NCI-H1105 (cell line): Measurements from ENCODE around the gene SLC25A12.
"Not testable (repeated sequence)": the region's sequence is repeated elsewhere in the genome, so short reads cannot be mapped to it uniquely, and the experiment has no call there.

Experiments
- DNase-seq: peaks from one replicate; lab custom pipeline; 2025; lab: John Stamatoyannopoulos, UW

SLC25A12 gene, protein sequence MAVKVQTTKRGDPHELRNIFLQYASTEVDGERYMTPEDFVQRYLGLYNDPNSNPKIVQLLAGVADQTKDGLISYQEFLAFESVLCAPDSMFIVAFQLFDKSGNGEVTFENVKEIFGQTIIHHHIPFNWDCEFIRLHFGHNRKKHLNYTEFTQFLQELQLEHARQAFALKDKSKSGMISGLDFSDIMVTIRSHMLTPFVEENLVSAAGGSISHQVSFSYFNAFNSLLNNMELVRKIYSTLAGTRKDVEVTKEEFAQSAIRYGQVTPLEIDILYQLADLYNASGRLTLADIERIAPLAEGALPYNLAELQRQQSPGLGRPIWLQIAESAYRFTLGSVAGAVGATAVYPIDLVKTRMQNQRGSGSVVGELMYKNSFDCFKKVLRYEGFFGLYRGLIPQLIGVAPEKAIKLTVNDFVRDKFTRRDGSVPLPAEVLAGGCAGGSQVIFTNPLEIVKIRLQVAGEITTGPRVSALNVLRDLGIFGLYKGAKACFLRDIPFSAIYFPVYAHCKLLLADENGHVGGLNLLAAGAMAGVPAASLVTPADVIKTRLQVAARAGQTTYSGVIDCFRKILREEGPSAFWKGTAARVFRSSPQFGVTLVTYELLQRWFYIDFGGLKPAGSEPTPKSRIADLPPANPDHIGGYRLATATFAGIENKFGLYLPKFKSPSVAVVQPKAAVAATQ

DNA sequence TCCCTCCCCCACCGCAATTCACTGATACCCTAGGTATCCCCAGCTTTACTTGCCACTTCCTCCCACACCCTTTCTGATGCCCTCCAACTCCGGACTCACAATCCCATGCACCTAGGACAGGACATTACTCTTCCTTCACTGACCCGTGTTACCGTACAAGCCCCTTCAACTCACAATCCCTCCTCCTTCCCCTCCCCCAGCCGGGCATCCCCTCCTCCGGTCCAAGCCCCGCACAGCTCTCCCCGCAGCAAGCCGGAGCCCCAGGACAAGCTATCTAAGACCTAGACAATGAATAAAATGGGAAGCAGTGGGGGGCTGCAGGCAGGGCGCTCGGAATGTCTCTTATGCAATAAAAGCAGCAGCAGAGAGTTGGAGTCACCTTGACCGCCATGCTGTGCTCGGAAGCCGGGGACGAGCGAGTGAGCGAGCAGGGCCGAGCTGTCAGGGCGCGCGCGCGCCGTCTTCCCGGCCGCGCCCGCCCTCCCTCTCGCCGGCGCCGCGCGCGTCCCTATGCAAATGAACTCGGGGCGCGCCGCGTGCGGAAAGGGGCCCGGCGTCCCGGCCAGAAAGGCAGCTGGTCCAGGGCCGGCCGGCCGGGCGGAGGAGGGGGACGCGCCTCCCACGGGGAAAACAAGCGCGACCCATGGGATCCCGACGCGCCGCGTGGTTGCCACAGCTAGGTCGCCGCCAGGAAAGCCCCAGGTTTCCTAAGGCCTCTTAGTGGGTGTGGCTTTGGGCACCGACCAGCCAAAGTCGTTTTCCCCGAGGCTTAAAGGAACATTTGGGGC is at the start of gene SLC25A12:
TSS of gene SLC25A12 (minus strand) at position 421 of the 788 bp plus-strand sequence. CDS start at position 391, 30 bp downstream.
- peak; percentile 81 for DNase-seq

DNA sequence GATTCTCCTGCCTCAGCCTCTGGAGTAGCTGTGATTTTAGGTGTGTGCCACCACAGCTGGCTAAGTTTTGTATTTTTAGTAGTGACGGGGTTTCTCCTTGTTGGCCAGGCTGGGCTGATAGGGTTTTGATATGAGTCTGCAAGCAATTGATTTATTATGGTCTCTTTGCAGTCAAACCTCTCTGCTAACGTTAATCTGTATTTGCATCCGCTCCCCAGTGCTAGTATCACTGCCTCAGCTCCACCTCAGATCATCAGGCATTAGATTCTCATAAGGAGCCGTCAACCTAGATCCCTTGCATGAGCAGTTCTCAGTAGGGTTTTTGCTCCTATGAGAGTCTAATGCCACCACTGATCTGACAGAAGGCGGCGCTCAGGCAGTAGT is 47.3 kb upstream of the SLC25A12 start:
- no peak for DNase-seq

DNA sequence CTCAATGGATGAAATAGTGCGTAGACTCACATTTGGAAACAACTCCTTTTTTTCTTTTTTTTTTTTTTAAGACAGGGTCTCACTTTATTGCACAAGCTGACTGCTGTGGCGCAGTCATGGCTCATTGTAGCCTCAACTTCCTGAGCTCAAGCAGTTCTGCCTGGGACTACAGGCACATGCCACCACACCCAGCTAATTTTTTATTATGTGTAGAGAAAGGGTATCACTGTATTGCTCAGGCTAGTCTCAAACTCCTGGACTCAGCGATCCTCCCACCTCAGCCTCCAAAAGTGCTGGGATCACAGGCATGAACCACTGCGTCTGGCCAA is 45.7 kb upstream of the SLC25A12 start:
- no peak for DNase-seq

DNA sequence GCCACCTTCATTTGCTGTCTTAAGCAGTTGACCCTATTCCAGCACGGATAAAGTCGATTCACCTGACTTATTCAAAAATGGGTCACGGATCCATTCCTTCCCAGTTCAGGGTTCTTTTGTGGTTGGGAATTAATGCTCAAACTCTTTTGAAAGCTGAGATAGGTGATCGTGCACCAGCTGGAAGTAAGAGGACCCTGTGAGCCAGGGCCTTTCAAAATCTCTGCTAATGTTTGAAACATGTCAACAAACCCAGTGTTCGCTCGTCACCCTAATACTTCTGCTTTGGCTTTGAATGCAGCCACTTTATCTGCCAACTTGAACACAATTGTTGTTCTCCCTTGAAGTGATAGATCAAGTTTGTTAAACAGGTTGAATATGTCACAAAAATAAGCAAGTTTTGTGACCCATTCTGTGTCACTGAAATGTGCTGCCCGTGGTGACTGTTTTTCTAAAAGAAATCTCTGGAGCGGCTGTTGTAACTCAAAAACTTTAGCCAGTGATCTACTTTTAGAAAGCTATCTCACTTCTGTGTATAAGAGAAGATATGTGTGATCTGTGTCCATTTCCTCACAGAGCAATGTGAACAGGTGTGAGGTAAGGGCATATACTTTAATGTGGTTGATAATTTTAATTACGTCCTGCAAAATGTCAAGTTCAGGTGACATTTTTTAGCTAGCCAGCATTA is 45.2 kb upstream of the SLC25A12 start:
- DNase-seq: no peak

DNA sequence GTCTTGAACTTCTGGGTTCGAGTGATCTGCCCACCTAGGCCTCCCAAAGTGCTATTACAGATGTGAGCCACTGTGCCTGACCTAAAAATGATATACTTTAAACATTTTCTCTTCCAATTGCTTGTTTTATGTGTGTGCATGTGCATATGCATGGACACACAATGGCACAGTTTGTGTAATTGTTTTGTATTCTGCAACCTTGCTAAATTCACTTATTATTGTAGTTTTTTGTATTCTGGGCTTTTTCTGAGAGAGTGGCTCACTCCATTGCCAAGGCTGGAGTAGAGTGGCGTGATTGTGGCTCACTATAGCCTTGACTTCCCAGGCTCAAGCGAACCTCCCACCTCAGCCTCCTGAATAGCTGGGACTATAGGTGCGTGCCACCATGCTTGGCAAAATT is 36.3 kb upstream of the SLC25A12 start:
- DNase-seq: no peak

DNA sequence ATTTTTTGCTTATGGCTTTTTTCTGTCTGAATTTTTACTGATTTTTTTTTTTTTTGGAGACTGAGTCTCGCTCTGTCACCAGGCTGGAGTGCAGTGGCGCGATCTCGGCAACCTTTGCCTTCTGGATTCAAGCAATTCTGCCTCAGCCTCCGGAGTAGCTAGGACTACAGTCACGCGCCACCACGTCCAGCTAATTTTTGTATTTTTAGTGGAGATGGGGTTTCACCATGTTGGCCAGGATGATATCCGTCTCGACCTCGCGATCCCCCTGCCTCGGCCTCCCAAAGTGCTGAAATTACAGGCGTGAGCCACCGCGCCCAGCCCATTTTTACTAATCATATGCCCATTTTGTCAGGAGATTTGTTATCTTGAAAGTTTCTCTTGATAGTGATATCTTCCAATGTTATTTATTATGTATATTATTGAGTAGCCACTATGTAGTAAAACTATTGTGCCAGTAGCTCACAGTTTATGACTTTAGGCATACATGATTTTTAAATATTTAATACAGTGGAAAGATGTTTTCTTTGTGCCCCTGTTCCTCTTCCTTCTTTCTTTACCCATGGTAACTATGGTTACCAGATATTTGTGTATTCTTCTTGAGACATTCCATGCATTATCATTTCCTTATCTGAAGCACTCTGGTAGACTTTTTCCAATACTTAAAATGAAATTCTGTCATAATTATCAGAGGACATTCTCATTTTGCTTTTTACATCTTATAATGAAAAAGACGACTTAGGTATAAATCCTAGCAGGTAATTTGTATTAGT is 30.3 kb upstream of the SLC25A12 start:
- no peak for DNase-seq

DNA sequence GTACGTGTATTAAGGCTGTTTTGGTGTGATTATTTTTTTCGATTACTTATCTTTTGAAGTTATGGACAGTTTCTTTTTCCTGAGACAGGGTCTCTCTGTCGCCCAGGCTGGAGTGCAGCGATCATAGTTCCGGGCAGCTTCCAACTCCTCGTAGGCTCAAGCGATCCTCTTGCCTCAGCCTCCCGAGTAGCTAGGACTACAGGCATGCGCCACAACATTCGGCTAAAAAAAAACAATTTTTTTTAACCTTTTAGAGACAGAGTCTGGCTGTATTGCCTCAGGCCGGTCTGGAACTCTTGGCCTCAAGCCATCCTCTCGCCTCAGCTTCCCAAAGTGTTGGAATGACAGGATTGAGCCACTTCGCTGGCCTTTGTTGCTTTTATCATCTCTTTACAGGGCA is 29.2 kb upstream of the SLC25A12 start:
- DNase-seq: no peak

DNA sequence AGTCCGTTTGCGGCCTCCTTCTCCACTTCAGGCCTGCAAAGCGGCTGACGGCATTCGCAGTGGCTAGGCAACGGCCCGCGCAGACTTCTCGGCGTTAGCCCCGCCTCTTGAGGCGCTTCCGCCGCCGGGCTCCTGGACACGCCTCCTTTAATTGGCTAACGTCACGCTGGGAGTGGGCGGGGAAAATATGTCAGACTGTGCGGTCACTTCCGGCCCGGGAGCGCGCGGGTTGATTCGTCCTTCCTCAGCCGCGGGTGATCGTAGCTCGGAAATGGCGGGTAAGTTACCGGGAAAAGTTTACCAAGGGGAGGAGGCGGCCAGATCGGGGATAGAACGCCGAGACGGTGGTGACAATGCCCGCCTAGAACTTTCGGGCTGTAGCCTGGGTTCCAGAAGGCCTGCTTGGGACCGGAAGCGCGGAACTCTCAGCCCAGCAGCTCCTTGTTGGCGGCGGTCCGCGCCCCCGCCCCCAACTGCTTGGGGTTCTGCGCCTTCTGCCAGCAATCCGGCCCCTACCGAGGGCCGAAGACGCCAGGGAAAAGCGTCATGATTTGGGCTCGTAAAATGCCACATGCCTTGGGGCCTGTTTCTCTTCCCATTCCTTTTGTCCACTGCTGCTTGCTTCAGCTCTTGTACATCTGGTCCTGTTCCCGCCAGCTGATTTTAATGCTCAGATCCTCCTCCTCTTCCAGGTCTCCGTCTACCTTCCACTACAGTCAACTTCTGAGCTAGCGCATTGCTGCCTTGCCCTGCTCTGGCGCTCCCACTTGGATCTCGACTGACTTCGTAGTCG is 28.4 kb upstream of the SLC25A12 start, which contains the start of gene HAT1:
TSS of gene HAT1 (plus strand) at position 232 of the 793 bp plus-strand sequence. CDS start at position 272, 40 bp downstream.
- peak; percentile 96 for DNase-seq

DNA sequence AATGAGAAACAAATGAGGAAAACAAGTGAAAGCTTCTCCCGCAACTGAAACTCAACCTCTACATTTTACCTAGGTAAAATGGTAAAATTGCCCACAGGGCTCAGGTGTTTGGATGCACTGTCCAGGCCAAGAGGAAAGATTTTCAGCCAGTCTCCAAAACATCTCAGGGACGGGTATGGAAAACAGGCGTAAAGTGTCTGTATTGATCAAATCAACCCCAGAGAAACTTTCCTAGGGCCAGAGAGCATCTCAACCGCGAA is 27.9 kb upstream of the SLC25A12 start:
- no peak for DNase-seq

DNA sequence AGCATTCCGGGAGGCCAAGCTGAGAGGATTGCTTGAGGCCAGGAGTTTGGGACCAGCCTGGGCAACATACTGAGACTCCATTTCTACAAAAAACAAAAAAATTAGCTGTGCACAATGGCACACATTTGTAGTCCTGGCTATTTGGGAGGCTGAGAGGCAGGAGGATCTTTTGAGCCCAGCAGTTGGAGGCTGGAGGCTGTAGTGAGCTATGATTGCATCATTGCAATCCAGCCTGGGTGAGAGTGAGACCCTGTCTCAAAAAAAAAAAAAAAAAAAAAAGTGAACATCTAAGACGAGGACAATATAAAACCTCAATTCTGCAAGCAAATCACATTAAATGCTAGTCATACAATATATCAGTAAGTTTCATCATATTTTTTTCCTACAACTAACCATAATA is 25.4 kb upstream of the SLC25A12 start:
- DNase-seq: no peak

DNA sequence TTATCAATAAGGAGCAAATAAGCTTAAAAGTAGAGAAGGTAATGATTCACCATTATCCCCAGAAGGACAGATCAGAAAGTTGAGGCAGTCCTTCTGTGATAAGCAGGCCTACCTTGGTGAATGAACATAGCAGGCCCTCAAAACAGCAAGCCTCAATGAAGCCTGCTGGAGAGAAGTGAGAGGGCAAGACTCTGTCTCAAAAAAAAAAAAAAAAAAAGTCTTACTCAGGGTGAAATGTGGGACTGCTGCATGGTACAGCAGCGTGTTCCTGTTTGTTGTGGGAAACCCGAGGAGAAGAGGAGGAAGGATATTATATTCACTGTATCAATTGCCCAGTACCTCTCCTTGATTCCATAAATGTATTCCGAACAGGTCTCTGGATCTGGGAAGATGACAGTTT is 19.5 kb upstream of the SLC25A12 start:
- DNase-seq: no peak

DNA sequence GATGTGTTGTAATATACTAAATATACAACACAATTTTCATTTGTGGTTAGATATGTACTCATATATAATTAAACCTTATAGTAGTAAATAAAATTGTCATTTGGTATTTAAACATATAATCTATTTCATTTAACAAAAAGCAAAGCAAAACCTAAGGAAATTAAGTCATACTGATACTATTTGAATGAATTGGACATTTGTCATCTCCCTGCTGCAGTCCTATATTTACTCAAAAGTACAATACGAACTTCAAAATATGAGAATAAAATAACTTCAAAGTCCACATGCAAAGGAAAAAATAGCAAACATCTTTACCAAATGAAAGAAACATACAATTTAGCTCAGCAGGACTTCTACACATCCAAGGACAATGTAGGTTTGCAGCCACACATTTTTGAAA is 16.4 kb upstream of the SLC25A12 start:
- DNase-seq: no peak

DNA sequence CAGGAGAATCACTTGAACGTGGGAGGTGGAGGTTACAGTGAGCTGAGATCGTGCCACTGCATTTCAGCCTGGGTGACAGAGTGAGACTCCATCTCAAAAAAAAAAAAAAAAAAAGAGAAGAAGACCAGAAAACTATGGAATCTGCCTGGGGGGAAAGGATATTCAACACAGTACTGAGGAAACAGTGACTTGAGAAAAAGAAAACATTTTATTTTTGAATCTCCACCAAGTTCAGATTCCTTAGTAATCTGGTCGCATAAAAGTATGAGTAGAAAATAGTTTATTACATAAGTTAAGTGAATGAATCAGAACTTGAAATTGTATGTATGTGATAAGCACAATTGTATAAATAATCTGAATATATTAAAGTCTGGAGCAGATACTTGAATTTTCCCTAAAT is 15.2 kb upstream of the SLC25A12 start:
- no peak for DNase-seq

DNA sequence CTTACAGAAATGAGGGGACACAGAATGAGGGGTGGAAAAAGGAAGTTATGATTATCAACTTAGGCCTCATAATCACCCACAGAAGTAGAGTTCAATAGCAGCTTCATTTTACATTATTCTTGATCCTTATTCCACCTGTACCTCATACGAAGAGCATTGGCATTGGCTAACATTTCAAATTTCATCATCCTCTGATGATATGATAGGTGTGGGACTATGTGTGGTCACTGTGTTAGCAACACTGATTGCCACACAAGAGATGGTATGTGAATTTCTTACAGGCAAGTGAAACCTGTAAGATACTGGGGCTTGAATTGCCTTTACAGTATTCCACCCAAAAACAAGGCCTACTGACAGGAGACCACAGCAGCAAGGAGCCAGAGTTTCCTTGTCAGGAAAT is 14.2 kb upstream of the SLC25A12 start:
- DNase-seq: no peak

DNA sequence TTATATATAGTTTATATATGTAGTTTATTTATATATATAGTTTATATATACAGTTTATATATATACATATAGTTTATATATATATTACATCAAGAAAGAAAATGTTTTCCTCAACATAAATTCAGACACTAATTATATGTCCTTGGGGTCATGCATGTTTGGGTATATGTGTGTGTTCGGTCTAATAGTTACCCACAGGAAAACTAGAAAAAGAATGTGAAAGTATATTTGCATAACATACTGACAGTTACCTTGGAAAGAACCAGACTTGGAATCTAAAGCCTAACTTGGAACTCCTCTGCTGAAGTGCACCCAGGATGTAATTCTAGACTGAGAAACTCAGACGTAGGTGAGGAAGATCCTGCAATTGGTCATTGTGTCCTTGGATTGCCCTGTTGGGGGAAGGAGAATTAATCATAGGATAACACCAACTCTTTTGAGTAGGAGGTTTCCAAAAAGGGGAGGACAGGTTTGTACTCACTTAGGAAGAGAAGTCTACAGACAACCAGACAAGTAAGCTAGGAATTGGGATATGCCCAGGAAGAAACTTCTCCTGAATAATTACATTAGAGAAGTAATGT is 8.9 kb upstream of the SLC25A12 start:
- DNase-seq: no peak

DNA sequence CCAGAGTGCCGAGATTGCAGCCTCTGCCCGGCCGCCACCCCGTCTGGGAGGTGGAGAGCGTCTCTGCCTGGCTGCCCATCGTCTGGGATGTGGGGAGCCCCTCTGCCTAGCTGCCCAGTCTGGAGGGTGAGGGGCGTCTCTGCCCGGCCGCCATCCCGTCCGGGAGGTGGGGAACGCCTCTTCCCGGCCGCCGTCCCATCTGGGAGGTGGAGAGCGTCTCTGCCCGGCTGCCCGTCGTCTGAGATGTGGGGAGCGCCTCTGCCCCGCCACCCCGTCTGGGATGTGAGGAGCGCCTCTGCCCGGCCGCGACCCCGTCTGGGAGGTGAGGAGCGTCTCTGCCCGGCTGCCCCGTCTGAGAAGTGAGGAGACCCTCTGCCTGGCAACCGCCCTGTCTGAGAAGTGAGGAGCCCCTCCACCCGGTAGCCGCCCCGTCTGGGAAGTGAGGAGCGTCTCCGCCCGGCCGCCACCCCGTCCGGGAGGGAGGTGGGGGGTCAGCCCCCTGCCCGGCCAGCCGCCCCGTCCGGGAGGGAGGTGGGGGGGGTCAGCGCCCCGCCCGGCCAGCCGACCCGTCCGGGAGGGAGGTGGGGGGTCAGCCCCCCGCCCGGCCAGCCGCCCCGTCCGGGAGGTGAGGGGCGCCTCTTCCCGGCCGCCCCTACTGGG is 5.7 kb upstream of the SLC25A12 start:
- DNase-seq: not testable (repeated sequence)

DNA sequence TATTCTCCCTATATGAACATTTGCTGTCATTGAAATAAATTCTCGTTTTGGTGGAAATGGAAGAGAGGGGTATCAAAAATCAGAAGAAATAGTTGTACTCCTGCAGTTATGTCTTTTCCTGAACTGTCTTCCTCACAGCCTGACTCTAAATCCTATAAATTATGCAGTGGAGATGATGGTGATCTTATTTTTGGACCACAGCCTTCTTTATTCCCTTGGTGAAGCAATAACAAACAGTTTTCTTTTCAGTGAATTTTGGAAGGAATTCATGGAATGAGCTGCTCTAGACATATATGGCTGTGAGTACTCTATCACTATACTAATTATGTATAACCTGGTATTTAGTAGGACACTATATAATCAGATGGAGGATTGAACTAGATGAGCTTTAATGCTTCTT is 1.7 kb upstream of the SLC25A12 start:
- no peak for DNase-seq

DNA sequence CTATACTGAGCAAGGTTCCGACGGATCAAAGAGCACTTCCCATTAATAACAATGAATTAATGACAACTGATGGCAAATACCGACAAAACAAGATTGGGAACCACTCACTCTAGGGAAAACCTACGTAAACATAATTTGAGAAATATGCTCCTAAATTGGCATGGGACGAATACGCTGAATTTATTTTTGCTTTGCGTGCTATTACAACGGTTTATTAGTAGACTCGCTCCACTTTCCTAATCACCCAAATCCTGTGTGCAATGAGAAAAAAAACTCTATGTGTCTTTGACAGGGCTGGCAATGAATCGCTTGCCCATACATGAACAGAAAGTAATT is 536 bp upstream of the SLC25A12 start:
- no peak for DNase-seq

DNA sequence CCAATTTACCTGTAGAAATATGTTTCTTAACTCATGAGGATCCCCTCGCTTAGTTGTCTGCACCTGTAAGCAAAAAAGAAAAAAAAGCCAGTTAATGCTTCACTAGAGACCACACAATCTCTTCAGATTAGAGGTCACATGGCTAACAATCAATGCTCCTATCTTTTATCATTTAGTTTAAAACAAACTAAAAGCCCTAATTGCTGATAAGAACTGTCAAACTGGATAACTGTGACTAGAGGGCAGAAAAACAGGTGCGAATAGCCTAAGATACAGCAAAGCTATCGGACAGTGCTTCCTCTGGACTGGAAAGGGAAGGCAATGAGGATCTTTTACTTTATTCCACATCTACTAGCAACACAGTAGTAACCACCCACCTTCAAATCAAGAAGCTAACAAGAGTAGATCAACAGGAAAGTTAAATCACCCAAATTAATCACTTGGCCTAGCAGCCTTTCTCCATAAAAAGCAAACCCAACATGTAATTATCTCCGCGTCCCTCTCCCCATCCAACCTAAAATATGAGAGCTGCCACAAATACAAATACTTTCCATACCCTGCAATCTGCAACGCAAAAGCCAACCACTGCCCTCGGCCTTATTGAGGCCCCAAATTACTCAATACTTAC is 734 bp downstream of the SLC25A12 start:
- DNase-seq: no peak

DNA sequence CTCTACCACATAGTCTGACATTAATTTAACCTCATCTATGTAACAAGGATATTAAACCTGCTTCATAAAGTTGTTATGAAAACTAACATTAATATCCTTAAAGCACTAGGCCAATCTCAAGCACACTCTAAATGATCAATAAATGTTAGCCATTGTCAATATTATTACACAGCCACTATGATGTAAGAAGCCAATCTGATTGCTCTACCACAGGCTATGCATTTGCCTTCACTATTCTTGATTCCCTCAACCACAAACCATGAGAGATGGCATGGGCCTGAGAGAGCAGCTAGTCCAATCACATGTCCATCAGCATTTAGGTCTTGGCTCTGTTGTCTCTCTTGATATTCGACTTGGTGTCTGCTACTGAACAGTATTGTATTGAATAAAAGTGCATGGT is 4.2 kb downstream of the SLC25A12 start:
- DNase-seq: no peak
